ENCODE measurements around the gene AGR3. TPM values are rescaled to one million over a fixed set of nuclear protein-coding genes. Genes with fewer than 3 reads are reported as not detected.

AGR3 gene
- total and polyA plus RNA-seq, 8 donors = 7.3 to 132 (median 28.9) TPM

DNA sequence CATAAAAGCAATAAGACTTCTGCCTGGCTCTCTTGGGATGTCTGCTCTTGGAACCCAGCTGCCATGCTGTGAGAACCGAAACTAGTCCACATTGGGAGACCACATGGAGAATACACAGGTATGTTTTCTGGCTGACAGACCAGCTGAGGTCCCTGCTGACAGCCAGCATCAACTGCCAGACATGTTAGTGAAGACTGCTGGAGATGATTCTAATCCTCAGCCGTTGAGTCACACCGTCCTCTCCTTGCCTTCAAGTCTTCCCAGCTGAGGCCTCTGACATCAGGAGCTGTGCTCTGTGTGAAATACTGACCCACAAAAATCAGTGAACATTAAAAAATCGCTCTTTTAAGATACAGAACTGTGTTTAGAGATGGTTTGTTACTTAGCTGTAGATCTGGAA, 40.1 kb downstream of the AGR3 start:
- no peaks in the 10 kb centered on the region for H3K36me3 ChIP-seq
- no peaks in the 10 kb centered on the region for H3K9me3 ChIP-seq
- intact Hi-C loops (cut with DNase I) = no loop called here
- no peak for TF ChIP-seq CTCF (IDR thresholded peaks at IDR 0.05)
- H3K4me3 ChIP-seq = no peak overlapping the region
- H3K4me1 ChIP-seq = no peaks in the 10 kb centered on the region
- H3K27ac ChIP-seq = no peak overlapping the region
- no peaks in the 10 kb centered on the region for H3K27me3 ChIP-seq
- ATAC-seq (no peak), DNase-seq (no peak)

GRCh38 chr7:16840094-16840493, 41.7 kb downstream of the AGR3 start:
- Histone ChIP-seq H3K27me3 (no peaks in the 10 kb centered on the region), H3K27ac (no peak overlapping the region), H3K4me1 (no peaks in the 10 kb centered on the region), H3K9me3 (no peaks in the 10 kb centered on the region), H3K36me3 (no peaks in the 10 kb centered on the region), H3K4me3 (no peak overlapping the region)
- intact Hi-C loops (cut with DNase I) = no loop called here
- ATAC-seq (no peak), DNase-seq (no peak)
- no peak for TF ChIP-seq CTCF (IDR thresholded peaks at IDR 0.05)

DNA sequence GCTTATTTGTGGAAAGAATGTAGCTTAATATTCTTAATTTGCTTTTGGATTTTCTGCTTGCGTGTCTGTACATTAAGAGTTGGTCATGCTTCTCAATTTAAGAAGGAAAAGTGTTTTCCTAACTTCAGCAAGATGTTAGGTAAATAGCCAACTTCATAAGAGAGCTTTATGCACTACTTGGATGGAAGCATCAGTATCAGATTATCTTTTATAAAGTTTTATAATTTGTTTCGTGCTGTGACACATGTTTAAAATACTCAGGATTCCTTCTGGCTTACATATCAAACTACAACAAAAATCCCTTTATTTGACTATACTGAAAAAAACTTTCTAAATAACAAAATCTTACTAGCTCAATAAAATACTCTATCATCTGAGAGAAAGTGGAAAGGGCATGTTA, 42.1 kb downstream of the AGR3 start:
- intact Hi-C loops (cut with DNase I) = no loop called here
- no peak for TF ChIP-seq CTCF (IDR thresholded peaks at IDR 0.05)

GRCh38 chr7:16838891-16839290, 42.9 kb downstream of the AGR3 start:
- H3K27ac ChIP-seq = no peak overlapping the region
- H3K36me3 ChIP-seq = no peaks in the 10 kb centered on the region
- ATAC-seq (no peak), DNase-seq (no peak)
- no peaks in the 10 kb centered on the region for H3K4me1 ChIP-seq
- H3K9me3 ChIP-seq = no peaks in the 10 kb centered on the region
- H3K4me3 ChIP-seq = no peak overlapping the region
- no peak for TF ChIP-seq CTCF (IDR thresholded peaks at IDR 0.05)
- intact Hi-C loops (cut with DNase I) = no loop called here
- no peaks in the 10 kb centered on the region for H3K27me3 ChIP-seq

More for the DNA sequence above, 42.1 kb downstream of the AGR3 start:
- Histone ChIP-seq H3K36me3 (no peaks in the 10 kb centered on the region), H3K9me3 (no peaks in the 10 kb centered on the region), H3K27ac (no peak overlapping the region), H3K4me1 (no peaks in the 10 kb centered on the region), H3K27me3 (no peaks in the 10 kb centered on the region), H3K4me3 (no peak overlapping the region)
- no peak for ATAC-seq
- no peak for DNase-seq

GRCh38 chr7:16838386-16838785, 43.4 kb downstream of the AGR3 start:
- no peak for ATAC-seq
- Histone ChIP-seq H3K9me3 (no peaks in the 10 kb centered on the region), H3K27ac (no peak overlapping the region), H3K36me3 (no peaks in the 10 kb centered on the region), H3K4me3 (no peak overlapping the region), H3K27me3 (no peaks in the 10 kb centered on the region), H3K4me1 (no peaks in the 10 kb centered on the region)
- intact Hi-C loops (cut with DNase I) = no loop called here
- no peak for DNase-seq
- TF ChIP-seq CTCF (IDR thresholded peaks at IDR 0.05) = no peak
